GM11168 (cell line): ENCODE measurements around the gene FZD4.
"Not testable (repeated sequence)": the region's sequence is repeated elsewhere in the genome, so short reads cannot be mapped to it uniquely, and the experiment has no call there.

Experiments used
- in situ Hi-C: fragments of 300-500 bp; cut with MboI; formaldehyde crosslinking; loops from one replicate; pipeline ENCODE4 v1.12.0; 2022; ENCODE audit warnings: low sequenced_read_pairs; ENCODE audit not compliant: unreplicated experiment

The FZD4 gene

GRCh38 chr11:86955361-86956120 is at the start of gene FZD4:
TSS of gene FZD4 (minus strand) at chr11:86955395. CDS start at chr11:86955085, 310 bp downstream.
- in situ Hi-C loops = no loop called here

GRCh38 chr11:87004281-87004680 is 49.1 kb upstream of the FZD4 start:
- in situ Hi-C loops = not testable (repeated sequence)

- in situ Hi-C loops = no loop called here
These were observed 47.7 kb upstream of the FZD4 start for GRCh38 chr11:87002918-87003317.

GRCh38 chr11:86999859-87000753 is 44.9 kb upstream of the FZD4 start:
- in situ Hi-C loops = loop anchor here (10.0 kb wide), 1 partner anchor 295 kb away; no protein-coding TSS in a partner anchor

GRCh38 chr11:86999388-86999787 is 44.2 kb upstream of the FZD4 start:
- in situ Hi-C loops = loop anchor here (10.0 kb wide), 1 partner anchor 295 kb away; no protein-coding TSS in a partner anchor

GRCh38 chr11:86996953-86997570 is 41.9 kb upstream of the FZD4 start:
- in situ Hi-C loops = loop anchor here (10.0 kb wide), 1 partner anchor 298 kb away; no protein-coding TSS in a partner anchor

- in situ Hi-C loops = loop anchor here (10.0 kb wide), 1 partner anchor 302 kb away; no protein-coding TSS in a partner anchor
These were observed 37.8 kb upstream of the FZD4 start for GRCh38 chr11:86993031-86993430.

- in situ Hi-C loops = loop anchor here (10.0 kb wide), 1 partner anchor 302 kb away; no protein-coding TSS in a partner anchor
These were observed 37.1 kb upstream of the FZD4 start for GRCh38 chr11:86992340-86992739.

- in situ Hi-C loops = loop anchor here (10.0 kb wide), 1 partner anchor 303 kb away; no protein-coding TSS in a partner anchor
These were observed 36.1 kb upstream of the FZD4 start for GRCh38 chr11:86991341-86991740.

GRCh38 chr11:86990515-86990914 is 35.3 kb upstream of the FZD4 start:
- in situ Hi-C loops = loop anchor here (10.0 kb wide), 1 partner anchor 304 kb away; no protein-coding TSS in a partner anchor

- in situ Hi-C loops = loop anchor here (10.0 kb wide), 1 partner anchor 305 kb away; no protein-coding TSS in a partner anchor
These were observed 34.8 kb upstream of the FZD4 start for GRCh38 chr11:86990031-86990430.

GRCh38 chr11:86988351-86988881 is 33.2 kb upstream of the FZD4 start:
- in situ Hi-C loops = no loop called here

- in situ Hi-C loops = no loop called here
These were observed 32.5 kb upstream of the FZD4 start for GRCh38 chr11:86987679-86988078.

- in situ Hi-C loops = no loop called here
These were observed 29.5 kb upstream of the FZD4 start for GRCh38 chr11:86984701-86985100.

- in situ Hi-C loops = no loop called here
These were observed 27.9 kb upstream of the FZD4 start for GRCh38 chr11:86983021-86983488.

GRCh38 chr11:86981777-86982540 is 26.8 kb upstream of the FZD4 start:
- in situ Hi-C loops = no loop called here

- in situ Hi-C loops = no loop called here
These were observed 25.0 kb upstream of the FZD4 start for GRCh38 chr11:86980086-86980796.

GRCh38 chr11:86978756-86979608 is 23.8 kb upstream of the FZD4 start:
- in situ Hi-C loops = no loop called here
